ENCODE data around the gene SESN1.
"Not testable (repeated sequence)": the region's sequence is repeated elsewhere in the genome, so short reads cannot be mapped to it uniquely, and the experiment has no call there.

Gene SESN1

GRCh38 chr6:109001291-109001894, 93.3 kb downstream of the SESN1 start:
- DNase-seq (ENCODE audit: low read depth in 2 of 2) = no peak

- no peak for DNase-seq (ENCODE audit: low read depth in 2 of 2)
Measured at GRCh38 chr6:109000289-109000688, 94.4 kb downstream of the SESN1 start.

- DNase-seq (ENCODE audit: low read depth in 2 of 2) = no peak
Measured at GRCh38 chr6:108999428-108999827, 95.2 kb downstream of the SESN1 start.

GRCh38 chr6:108998485-108998884, 96.2 kb downstream of the SESN1 start:
- no peak for DNase-seq (ENCODE audit: low read depth in 2 of 2)

- DNase-seq (ENCODE audit: low read depth in 2 of 2) = no peak
Measured at GRCh38 chr6:108996208-108996607, 98.4 kb downstream of the SESN1 start.

- no peak for DNase-seq (ENCODE audit: low read depth in 2 of 2)
Measured at GRCh38 chr6:108995296-108995695, 99.3 kb downstream of the SESN1 start.

- no peak for DNase-seq (ENCODE audit: low read depth in 2 of 2)
Measured at GRCh38 chr6:108993876-108994275, 100.8 kb downstream of the SESN1 start.

GRCh38 chr6:108989700-108990099, 104.9 kb downstream of the SESN1 start:
- no peak for DNase-seq (ENCODE audit: low read depth in 2 of 2)

GRCh38 chr6:108988765-108989164, 105.9 kb downstream of the SESN1 start:
- no peak for DNase-seq (ENCODE audit: low read depth in 2 of 2)

GRCh38 chr6:108988296-108988695, 106.3 kb downstream of the SESN1 start:
- DNase-seq (ENCODE audit: low read depth in 2 of 2) = no peak

GRCh38 chr6:108987156-108987555, 107.5 kb downstream of the SESN1 start:
- DNase-seq (ENCODE audit: low read depth in 2 of 2) = no peak

GRCh38 chr6:108985301-108985700, 109.3 kb downstream of the SESN1 start:
- DNase-seq (ENCODE audit: low read depth in 2 of 2) = no peak

- DNase-seq (ENCODE audit: low read depth in 2 of 2) = no peak
Measured at GRCh38 chr6:108983151-108983550, 111.5 kb downstream of the SESN1 start.

GRCh38 chr6:108982154-108983113, 112.2 kb downstream of the SESN1 start:
- no peak for DNase-seq (ENCODE audit: low read depth in 2 of 2)

GRCh38 chr6:108978638-108979037, 116.0 kb downstream of the SESN1 start:
- DNase-seq (ENCODE audit: low read depth in 2 of 2) = not testable (repeated sequence)

- DNase-seq (ENCODE audit: low read depth in 2 of 2) = no peak
Measured at GRCh38 chr6:108974201-108974600, 120.4 kb downstream of the SESN1 start.

GRCh38 chr6:108969776-108970175, 124.9 kb downstream of the SESN1 start:
- DNase-seq (ENCODE audit: low read depth in 2 of 2) = no peak

GRCh38 chr6:108968325-108969316, 126.0 kb downstream of the SESN1 start:
- DNase-seq (ENCODE audit: low read depth in 2 of 2) = no peak

GRCh38 chr6:108966855-108967755, 127.5 kb downstream of the SESN1 start:
- DNase-seq (ENCODE audit: low read depth in 2 of 2) = no peak

- no peak for DNase-seq (ENCODE audit: low read depth in 2 of 2)
Measured at GRCh38 chr6:108966251-108966650, 128.4 kb downstream of the SESN1 start.

GRCh38 chr6:108961985-108962384, 132.7 kb downstream of the SESN1 start:
- DNase-seq (ENCODE audit: low read depth in 2 of 2) = no peak

All from activated CD8-positive, alpha-beta memory T cell treated with anti-CD3 and anti-CD28 coated beads for 4 hours (primary cell).